Kidney (tissue), 14 donors: ENCODE measurements around the gene SLC35F1. TPM values are rescaled to one million over a fixed set of nuclear protein-coding genes. Genes with fewer than 3 reads are reported as not detected.

Experiments used
- DNase-seq, 5 donors: peaks; one replicate each; pipeline ENCODE4 v3.0.0-alpha.2; 2013 to 2020
- FAIRE-seq: peaks from 2 replicates; lab custom pipeline; 2012; peaks lifted over from hg19 to GRCh38; lab: Jason Lieb, UNC
- H3K27ac ChIP-seq, 2 donors: one replicate each; pipeline ENCODE4 v1.7.0; 2013; ENCODE audit warnings: low read depth in 2 of 2, low read length in 2 of 2, inconsistent platforms in 1 of 2
- H3K27me3 ChIP-seq: one replicate; pipeline ENCODE4 v1.7.1; 2013; ENCODE audit warnings: low read length, inconsistent platforms; ENCODE audit not compliant: control insufficient read depth, insufficient read depth
- H3K36me3 ChIP-seq, 3 donors: one replicate each; pipeline versions ENCODE4 v1.7.0 to v1.7.1; 2013; ENCODE audit warnings: low read length in 3 of 3, control low read depth in 1 of 3, inconsistent platforms in 1 of 3; ENCODE audit not compliant: insufficient read depth in 3 of 3, control insufficient read depth in 2 of 3
- H3K4me1 ChIP-seq, 3 donors: one replicate each; pipeline versions ENCODE4 v1.7.0 to v1.7.1; 2013; ENCODE audit warnings: low read length in 3 of 3, inconsistent platforms in 1 of 3, low read depth in 1 of 3; ENCODE audit not compliant: control insufficient read depth in 2 of 3, insufficient read depth in 2 of 3
- H3K4me3 ChIP-seq, 3 donors: one replicate each; pipeline versions ENCODE4 v1.7.0 to v1.8.1; 2013; ENCODE audit warnings: low read length in 3 of 3, control low read depth in 1 of 3, inconsistent platforms in 1 of 3
- H3K9ac ChIP-seq, 3 donors: one replicate each; pipeline versions ENCODE4 v1.7.0 to v1.7.1; 2013; ENCODE audit warnings: low read length in 3 of 3, control low read depth in 1 of 3, inconsistent platforms in 1 of 3
- H3K9me3 ChIP-seq, 3 donors: one replicate each; pipeline versions ENCODE4 v1.7.0 to v1.7.1; 2013; ENCODE audit warnings: low read length in 3 of 3, control low read depth in 1 of 3, inconsistent platforms in 1 of 3; ENCODE audit not compliant: control insufficient read depth in 2 of 3, insufficient read depth in 1 of 3
- intact Hi-C: fragments of 100-400 bp; cut with DNase I; formaldehyde crosslinking; loops from one replicate; pipeline ENCODE4 v1.11.1; 2022
- polyA plus RNA-seq: library from polyadenylated mRNA; stranded (reverse); fragments of 350-450 nt; fragmentation: Illumina TruSeq; extraction: RNeasy Lipid Tissue Mini Kit (QIAGEN cat#74804); gene quantifications from one replicate; pipeline ENCODE4 v1.2.3, GENCODE V29; 2014; ENCODE audit warnings: low read depth, low replicate concordance; ENCODE audit not compliant: insufficient read depth
- total RNA-seq: library from RNA; stranded (reverse); fragmentation: NEBNext Ultra II Directional; extraction: Animal tissue kit (Norgen Biotek cat#: 25700); gene quantifications from one replicate; pipeline ENCODE4 v1.2.1, GENCODE V29; 2021
- TF ChIP-seq, protein P1 (sequence below): IDR thresholded peaks from 3 replicates; pipeline ENCODE4 v1.5.1; 2012; ENCODE audit warnings: mild to moderate bottlenecking, moderate library complexity, borderline replicate concordance; ENCODE audit not compliant: insufficient read depth; ENCODE audit errors: extremely low read depth
- donor health status: control.
- donor health status: control.
- donor health status: control.
- donor health status: control.
- donor health status: control.
- donor health status: DM: yes; HTN: yes; CAD: no.
- donor health status: Normal renal cell carcinoma (clear cell type).

The SLC35F1 gene
- total and polyA plus RNA-seq, 2 donors from 2014 or later: 0.28 to 0.63 TPM

DNA sequence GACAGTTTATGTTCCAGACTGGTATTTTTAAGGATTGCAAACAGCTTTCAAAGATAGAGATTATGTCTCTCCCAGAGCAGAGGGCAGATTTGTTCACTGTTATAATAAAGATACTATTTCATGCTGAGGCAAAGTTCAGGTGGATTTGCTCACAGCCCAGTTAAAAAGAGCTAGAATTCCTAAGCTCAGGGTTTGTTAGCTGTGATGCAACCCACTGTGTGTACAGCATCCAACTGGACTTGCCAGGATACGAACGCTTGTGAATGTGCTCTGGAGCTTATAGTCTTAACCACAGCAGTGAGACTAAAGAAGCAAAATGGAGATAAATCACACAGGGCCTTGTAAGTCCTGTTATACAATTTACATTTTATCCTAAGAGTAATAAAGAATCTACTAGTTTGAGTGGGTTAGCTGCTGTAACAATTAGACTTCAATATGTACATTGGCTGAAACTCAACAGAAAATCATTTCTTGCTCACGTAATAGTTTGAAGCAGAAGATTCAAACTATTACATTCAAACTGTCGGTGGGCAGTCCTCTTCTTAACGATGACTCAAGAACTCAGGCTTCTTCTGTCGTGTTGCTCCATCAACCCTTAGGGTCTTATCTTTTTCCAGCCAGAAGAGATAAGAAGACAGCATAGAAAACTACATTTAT is 437.1 kb downstream of the SLC35F1 start:
- Histone ChIP-seq H3K4me3 (no peak overlapping the region), H3K36me3 (no peaks in the 10 kb centered on the region), H3K4me1 (no peaks in the 10 kb centered on the region), H3K27ac (no peak overlapping the region), H3K9ac (no peak overlapping the region), H3K27me3 (no peaks in the 10 kb centered on the region), H3K9me3 (no peaks in the 10 kb centered on the region)
- FAIRE-seq (no peak), DNase-seq (no peak)
- intact Hi-C loops: no loop called here
- TF ChIP-seq, protein P1, sequence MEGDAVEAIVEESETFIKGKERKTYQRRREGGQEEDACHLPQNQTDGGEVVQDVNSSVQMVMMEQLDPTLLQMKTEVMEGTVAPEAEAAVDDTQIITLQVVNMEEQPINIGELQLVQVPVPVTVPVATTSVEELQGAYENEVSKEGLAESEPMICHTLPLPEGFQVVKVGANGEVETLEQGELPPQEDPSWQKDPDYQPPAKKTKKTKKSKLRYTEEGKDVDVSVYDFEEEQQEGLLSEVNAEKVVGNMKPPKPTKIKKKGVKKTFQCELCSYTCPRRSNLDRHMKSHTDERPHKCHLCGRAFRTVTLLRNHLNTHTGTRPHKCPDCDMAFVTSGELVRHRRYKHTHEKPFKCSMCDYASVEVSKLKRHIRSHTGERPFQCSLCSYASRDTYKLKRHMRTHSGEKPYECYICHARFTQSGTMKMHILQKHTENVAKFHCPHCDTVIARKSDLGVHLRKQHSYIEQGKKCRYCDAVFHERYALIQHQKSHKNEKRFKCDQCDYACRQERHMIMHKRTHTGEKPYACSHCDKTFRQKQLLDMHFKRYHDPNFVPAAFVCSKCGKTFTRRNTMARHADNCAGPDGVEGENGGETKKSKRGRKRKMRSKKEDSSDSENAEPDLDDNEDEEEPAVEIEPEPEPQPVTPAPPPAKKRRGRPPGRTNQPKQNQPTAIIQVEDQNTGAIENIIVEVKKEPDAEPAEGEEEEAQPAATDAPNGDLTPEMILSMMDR: no peak

DNA sequence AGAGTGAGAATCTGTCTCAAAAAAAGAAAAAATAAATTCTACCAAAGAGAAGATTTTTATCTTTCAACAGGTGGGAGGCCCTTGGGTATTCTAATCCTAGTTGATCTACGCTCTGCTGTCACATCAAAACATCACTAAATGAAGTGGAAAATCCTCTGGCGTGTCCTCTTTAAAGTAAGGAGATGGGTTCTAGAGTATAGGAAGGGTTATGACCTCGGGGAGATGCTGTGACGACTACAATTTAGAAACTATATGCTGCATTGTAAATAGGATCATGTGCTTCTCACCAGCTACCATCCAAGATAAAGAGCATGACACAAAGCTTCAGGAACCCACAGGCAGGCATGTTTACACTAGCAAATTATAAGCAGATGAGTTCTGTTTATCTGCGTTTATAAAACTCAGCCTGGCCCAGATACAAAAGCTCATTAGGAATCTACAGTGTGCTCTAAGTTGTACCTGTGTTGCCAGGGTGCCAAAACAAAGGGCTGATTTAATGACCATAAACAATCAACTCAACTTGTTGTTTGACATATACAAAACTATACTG is 443.9 kb downstream of the SLC35F1 start:
- intact Hi-C loops: no loop called here
- no peaks in the 10 kb centered on the region for H3K4me1 ChIP-seq
- FAIRE-seq (no peak), DNase-seq (no peak)
- H3K36me3 ChIP-seq: no peaks in the 10 kb centered on the region
- no peak overlapping the region for H3K4me3 ChIP-seq
- TF ChIP-seq, protein P1: no peak
- H3K27me3 ChIP-seq: no peaks in the 10 kb centered on the region
- H3K27ac ChIP-seq: no peak overlapping the region
- no peak overlapping the region for H3K9ac ChIP-seq
- no peaks in the 10 kb centered on the region for H3K9me3 ChIP-seq

DNA sequence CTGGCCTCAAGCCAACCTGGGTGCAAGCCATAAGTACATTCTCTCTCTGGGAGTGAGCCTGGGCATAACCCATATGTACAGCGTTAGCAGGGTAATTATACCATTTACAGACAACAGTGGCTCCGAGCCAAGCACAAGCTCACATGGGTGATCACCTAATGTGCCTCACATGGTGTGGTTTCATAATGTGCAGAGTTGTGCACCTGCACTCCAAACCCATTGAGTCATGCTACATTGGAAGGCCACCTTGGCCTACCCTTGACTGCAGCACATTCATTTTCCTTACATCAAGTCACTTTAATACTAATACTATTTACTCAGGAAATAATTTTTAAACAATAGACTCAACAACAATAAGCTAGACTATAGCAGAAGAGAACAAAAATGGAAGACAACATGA is 446.5 kb downstream of the SLC35F1 start:
- Histone ChIP-seq H3K36me3 (no peaks in the 10 kb centered on the region), H3K9ac (no peak overlapping the region), H3K27me3 (no peaks in the 10 kb centered on the region), H3K9me3 (no peaks in the 10 kb centered on the region), H3K27ac (no peak overlapping the region), H3K4me3 (no peak overlapping the region), H3K4me1 (no peaks in the 10 kb centered on the region)
- TF ChIP-seq, protein P1: no peak
- DNase-seq: no peak
- intact Hi-C loops: no loop called here
- no peak for FAIRE-seq
